Femur (tissue), 1 donor: ENCODE results near the gene NTN1.

Experiments used
- DNase-seq: peaks from one replicate; pipeline ENCODE4 v3.0.0-alpha.2; 2017

The NTN1 gene

DNA sequence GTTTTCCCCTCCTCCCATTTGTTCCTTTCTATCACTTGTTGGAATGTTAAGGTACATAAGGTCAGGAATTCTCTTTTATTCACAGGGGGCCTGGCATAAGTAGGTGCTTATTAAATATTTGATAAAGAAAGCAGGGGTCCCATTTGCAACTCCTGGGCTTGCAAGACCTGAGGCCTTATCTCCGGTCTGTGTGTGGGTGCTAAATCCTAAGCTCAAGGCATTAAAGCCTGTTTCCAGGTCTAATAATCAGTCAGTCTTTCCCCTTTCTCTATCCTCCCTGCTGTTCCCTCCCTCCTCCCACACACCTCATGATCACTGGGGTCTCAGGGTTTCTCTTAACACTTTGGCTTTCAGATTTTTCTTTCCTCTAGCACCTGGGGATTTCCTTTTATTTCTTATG lies 17.1 kb downstream of the NTN1 start:
- no peak for DNase-seq

DNA sequence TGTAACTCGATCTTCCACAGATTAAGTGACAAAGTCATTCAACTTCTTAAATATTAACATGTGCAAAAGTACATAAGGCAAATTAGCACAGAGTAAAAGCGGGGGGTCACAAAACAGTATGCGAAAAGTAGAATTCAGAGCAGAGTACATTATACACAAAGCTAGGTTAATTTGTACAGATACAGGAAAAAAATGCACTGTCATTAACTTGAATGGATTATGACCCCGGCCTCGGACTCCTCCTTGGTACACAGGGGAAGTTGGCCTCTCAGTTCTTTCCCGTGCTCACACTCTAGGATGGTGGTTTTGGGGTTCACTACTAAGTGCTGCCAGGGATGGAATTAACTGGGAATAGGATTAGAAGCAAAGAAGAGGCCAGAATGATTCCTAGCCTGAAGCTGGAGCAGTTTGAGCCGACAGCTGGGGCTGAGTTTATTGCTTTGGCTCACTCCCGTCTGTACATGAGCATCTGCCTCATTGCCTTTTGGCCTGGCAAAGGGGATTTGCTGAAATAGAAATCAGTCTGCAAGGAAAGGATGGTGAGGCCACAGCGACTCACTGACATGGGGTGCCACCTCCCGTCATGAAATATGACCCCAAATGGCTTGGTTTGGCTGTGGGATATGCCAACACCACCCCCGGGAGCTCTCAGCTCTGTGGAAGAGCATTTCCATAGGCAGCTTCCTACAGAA lies 23.6 kb downstream of the NTN1 start:
- peak; percentile 71 for DNase-seq

DNA sequence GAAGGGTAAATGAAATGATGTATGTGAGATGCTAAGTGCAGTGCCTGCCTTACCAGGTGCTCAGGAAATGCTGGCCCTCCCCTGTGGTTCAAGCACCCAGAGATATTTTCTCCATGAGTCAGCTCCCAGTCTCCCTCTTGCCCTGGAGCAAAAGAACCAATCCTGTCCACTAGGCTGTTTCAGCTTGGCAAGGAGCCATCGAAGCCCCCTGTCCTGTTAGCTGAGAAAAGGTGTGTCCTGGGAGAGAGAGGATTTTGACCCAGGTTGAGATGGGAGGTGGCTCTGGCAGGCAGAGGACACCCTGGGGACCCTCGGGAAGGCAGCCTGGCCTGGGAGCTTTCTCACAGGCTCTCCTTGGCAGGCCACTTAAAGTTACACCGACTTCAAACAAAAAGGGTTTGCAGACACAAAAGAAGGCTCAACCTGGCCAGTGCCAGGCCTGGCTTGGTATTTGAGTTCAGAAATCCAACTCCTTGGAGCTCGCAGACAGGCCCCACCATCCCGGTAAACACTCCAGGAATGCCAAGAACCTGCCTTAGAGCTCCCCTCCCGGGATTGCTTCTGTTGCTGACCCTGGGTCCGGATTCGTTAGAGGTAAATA lies 29.6 kb downstream of the NTN1 start:
- DNase-seq: no peak

- DNase-seq: no peak
Measured at GRCh38 chr17:9051561-9051960, 30.3 kb downstream of the NTN1 start.

DNA sequence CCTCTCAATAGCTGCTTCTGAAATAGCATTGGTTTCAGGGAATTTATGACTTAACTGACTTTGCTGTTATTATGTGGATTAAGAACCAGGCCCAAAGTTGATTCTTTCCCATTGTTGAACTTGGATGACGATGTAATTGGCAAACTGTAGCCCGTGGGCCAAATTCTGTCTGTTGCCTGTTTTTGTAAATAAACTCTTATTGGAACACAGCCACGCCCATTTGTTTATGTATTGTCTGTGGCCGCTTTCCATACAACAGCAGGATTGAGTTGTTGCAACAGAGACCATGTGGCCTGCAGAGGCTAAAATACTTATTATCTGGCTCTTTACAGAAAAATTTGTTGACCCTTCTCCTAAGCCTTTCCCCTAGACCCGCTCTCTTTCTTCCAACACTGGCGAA lies 31.6 kb downstream of the NTN1 start:
- no peak for DNase-seq

DNA sequence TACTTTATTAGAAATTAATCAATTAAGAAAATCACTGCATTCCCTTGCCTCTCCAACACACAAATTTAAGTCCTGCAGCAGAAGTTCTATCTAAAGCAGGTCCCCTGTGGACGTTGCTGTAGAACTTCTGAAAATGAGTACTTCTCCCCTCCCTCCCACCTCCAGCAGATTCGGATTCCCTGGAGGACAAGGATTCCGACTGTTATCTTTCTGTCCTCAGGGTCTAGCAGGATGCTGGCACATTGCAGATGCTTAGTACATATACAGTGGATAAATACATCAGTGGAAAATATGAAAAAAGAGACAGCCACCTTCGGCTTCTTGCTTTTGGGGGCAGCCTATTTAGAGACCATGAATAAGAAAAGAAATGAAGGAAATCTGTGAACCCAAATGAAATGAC lies 32.1 kb downstream of the NTN1 start:
- DNase-seq: no peak

GRCh38 chr17:9054126-9054975 lies 33.0 kb downstream of the NTN1 start:
- DNase-seq: no peak

DNA sequence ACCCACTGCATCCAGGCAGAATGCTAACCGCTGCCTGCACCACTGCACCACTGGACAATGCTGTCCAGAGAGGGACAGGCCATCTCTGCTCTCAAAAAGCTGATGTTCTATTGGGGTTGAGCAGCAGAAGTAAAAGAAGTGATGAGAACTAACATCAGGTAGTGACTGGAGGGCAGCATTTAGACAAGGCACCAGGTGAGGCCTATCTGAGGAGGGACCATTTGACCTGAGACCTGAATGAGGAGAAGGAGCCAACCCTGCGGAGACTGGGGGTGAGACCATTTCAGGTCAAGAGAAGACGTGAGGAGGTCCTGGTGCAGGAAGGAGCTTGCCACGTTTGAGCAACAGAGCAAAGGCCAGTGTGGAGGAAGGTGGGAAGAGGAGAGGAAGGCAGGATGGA lies 34.0 kb downstream of the NTN1 start:
- DNase-seq: no peak

- no peak for DNase-seq
Measured at GRCh38 chr17:9056566-9056965, 35.3 kb downstream of the NTN1 start.

GRCh38 chr17:9057310-9057709 lies 36.0 kb downstream of the NTN1 start:
- DNase-seq: no peak

- no peak for DNase-seq
Measured at GRCh38 chr17:9062399-9062902, 41.1 kb downstream of the NTN1 start.

DNA sequence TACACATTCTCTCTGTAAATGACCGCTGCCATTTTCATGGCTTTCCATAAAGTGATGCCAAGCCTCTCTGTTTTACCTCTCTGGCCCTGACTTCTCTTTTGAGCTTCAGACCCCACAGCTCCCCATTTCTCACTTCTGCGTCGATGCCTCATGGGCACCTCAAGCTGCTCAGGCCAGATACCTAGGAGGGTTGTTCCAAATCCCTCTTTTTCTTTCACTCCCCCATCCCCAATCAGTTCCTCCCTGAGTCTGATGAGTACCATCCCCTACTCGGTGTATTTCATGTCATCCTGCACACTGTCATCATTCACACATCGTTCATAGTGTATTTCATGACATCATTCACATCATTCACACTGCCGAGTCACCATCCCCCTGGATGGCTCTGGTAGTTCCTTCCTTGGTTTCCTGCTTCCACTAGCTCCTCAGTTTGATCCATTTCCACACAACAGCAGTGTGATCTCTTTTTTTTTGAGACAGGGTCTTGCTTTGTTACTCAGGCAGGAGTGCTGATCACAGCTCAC lies 43.1 kb downstream of the NTN1 start:
- DNase-seq: no peak

- peak; percentile 26 for DNase-seq
Measured at GRCh38 chr17:9071016-9071415, 49.7 kb downstream of the NTN1 start.

- no peak for DNase-seq
Measured at GRCh38 chr17:9071811-9072498, 50.6 kb downstream of the NTN1 start.

GRCh38 chr17:9072696-9073339 lies 51.5 kb downstream of the NTN1 start:
- DNase-seq: peak; percentile 89

GRCh38 chr17:9074131-9074530 lies 52.8 kb downstream of the NTN1 start:
- DNase-seq: peak; percentile 77

DNA sequence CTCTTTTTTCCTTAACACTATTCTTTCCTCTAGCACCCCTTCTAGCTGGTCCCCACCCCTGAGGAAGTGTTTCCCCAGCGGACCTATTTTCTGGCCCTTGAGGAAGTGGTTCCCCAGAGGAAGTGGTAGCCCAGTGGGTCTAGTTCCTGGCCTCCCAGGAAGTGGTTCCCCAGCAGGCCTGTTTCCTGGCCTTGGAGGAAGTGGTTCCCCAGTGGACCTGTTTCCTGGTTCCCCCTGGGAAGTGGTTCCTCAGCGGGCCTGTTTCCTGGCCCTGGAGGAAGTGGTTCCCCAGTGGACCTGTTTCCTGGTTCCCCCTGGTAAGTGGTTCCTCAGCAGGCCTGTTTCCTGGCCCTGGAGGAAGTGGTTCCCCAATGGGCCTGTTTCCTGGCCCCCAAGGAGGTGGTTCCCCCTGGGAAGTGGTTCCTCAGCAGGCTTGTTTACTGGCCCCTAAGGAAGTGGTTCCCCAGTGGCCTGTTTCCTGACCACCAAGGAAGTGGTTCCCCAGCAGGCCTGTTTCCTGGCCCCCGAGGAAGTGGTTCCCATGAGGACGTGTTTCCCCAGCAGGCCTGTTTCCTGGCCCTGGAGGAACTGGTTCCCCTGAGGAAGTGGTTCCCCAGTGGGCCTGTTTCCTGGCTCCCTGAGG lies 58.3 kb downstream of the NTN1 start:
- no peak for DNase-seq

- no peak for DNase-seq
Measured at GRCh38 chr17:9080296-9080914, 59.1 kb downstream of the NTN1 start.

DNA sequence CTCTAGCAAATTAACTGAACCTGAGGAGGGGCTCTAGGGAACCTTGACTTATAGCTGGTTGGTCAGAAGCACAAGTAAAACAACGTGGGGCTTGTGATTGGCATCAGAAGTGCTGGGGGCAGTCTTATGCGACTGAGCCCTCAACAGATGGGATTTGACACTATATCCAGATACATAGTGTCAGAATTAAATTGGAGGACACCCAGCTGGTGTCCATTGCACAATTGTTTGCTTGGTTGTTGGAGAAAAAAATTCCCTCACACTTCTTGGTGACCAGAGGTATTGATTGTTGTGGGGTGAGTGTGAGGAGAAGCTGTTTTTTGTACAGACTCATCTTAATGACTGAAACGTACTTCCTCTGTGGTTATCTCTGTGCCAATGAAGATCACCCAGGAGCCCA lies 59.7 kb downstream of the NTN1 start:
- no peak for DNase-seq

- no peak for DNase-seq
Measured at GRCh38 chr17:9086577-9086976, 65.3 kb downstream of the NTN1 start.

DNA sequence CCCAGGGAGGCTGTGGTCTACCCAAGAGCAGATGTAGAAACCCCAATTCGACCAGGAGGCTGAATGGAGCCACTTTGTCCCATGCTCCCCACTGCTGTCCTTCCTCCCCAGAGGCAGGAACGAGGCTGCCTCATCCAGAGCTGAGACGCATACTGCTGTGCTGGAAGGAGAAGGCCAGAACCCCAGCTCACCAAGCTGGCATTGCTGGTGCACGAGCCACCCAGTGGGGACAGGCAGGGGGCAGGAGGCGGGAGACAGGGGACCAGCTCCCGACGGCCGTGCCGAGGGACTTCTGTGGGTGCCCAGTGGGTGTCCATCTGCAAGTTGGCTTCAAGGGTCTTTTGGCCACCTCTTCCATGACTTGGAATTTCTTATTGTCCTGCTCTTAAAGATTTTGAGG lies 66.6 kb downstream of the NTN1 start:
- no peak for DNase-seq
